Ovary (tissue), 3 donors: Measurements from ENCODE around the gene ADAMTS7.

Source experiments
- CTCF ChIP-seq, 3 donors: fragments of 450-650 bp in 2 of 3; fragments of 200-600 bp in 1 of 3; IDR thresholded peaks; one replicate each; pipeline versions ENCODE4 v1.5.1 to v1.8.0; 2016 to 2022; ENCODE audit warnings: antibody characterized with exemption in 3 of 3, mild to moderate bottlenecking in 1 of 3
- POLR2A ChIP-seq: fragments of 450-650 bp; IDR thresholded peaks from one replicate; pipeline ENCODE4 v1.6.1; 2017; ENCODE audit warnings: antibody characterized with exemption, mild to moderate bottlenecking, moderate library complexity
- donor health status: DM: no; HTN: no; CAD: no.

GRCh38 chr15:78831229-78832207 is 20.3 kb upstream of the ADAMTS7 start:
- no peak for TF ChIP-seq CTCF (IDR thresholded peaks at IDR 0.05)
- TF ChIP-seq POLR2A: no peak
